ENCODE data around the gene ENOX1. TPM values are rescaled to one million over a fixed set of nuclear protein-coding genes. Genes with fewer than 3 reads are reported as not detected.

Gene ENOX1
- total RNA-seq, 1 donor from 2014 or later = 1.1 TPM

DNA sequence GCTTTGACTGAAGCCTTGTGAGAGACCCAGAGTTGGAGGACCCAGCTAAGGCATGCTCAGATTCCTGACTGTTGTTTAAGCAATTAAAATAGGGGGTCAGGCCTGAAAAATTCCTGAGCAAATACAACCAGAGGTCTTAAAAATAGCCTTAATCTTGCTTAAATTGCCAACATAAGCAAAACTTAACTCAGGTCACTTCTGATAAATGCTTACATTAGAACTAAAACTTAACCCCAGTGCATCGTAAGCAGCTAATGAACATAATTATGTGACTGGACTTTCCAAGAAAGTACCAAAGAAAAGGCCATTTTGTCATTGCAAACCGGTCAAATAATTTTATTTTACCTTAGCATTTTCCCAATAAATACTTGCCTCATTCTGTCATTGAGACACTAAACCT is 294.5 kb downstream of the ENOX1 start:
- DNase-seq (ENCODE audit: low spot score) = no peak
- no peaks in the 10 kb centered on the region for H3K9me3 ChIP-seq (ENCODE audit: low read depth)
- peaks cover 2% of the 10 kb centered on the region for H3K9me3 Mint-ChIP-seq
- no peak overlapping the region for H3K9ac ChIP-seq
- H4K20me1 ChIP-seq (ENCODE audit: low read depth) = no peaks in the 10 kb centered on the region
- no peaks in the 10 kb centered on the region for H3K36me3 ChIP-seq
- peaks cover 6% of the 10 kb centered on the region for H3K4me1 ChIP-seq
- H3K79me2 ChIP-seq (ENCODE audit: low read depth) = no peaks in the 10 kb centered on the region
- peaks cover 4% of the 10 kb centered on the region for H3K27me3 Mint-ChIP-seq (ENCODE audit: insufficient read depth, low read depth)
- H3K27ac ChIP-seq = no peak overlapping the region
- H3K27me3 ChIP-seq = no peaks in the 10 kb centered on the region
- H3K27ac Mint-ChIP-seq = no peak overlapping the region
- no peaks in the 10 kb centered on the region for H3K36me3 Mint-ChIP-seq
- no peak overlapping the region for H2AFZ ChIP-seq (replicated peaks)
- TF ChIP-seq EZH2 (IDR thresholded peaks at IDR 0.05) (no peak), EZH2phosphoT487 (IDR thresholded peaks at IDR 0.05) (no peak)
- TF ChIP-seq, protein P1, sequence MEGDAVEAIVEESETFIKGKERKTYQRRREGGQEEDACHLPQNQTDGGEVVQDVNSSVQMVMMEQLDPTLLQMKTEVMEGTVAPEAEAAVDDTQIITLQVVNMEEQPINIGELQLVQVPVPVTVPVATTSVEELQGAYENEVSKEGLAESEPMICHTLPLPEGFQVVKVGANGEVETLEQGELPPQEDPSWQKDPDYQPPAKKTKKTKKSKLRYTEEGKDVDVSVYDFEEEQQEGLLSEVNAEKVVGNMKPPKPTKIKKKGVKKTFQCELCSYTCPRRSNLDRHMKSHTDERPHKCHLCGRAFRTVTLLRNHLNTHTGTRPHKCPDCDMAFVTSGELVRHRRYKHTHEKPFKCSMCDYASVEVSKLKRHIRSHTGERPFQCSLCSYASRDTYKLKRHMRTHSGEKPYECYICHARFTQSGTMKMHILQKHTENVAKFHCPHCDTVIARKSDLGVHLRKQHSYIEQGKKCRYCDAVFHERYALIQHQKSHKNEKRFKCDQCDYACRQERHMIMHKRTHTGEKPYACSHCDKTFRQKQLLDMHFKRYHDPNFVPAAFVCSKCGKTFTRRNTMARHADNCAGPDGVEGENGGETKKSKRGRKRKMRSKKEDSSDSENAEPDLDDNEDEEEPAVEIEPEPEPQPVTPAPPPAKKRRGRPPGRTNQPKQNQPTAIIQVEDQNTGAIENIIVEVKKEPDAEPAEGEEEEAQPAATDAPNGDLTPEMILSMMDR (IDR thresholded peaks at IDR 0.05) = no peak
- no peak overlapping the region for H3K4me3 Mint-ChIP-seq
- no peak overlapping the region for H3K4me2 ChIP-seq
- H3K4me3 ChIP-seq = no peak overlapping the region
- H3F3A ChIP-seq (ENCODE audit: low read depth) = no peaks in the 10 kb centered on the region
- no peaks in the 10 kb centered on the region for H3K4me1 Mint-ChIP-seq

DNA sequence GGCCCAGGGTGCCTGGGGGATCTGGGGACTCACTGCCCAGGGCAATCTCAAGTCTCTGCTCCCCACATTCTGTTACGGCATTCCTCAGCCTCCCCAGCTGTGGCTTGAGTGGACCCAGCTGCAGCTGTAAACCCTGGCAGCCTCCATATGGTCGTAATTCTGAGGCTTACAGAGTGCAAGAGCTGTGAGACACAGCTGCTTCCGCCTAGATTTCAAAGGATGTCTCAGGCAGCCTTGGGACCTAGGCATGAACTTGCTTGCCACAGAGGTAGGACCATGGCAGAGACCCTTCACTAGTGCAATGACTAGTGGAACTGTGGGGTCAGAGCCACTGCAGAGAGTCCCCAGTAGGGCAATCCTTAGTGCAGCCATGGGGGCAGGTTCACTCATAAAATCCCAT is 297.5 kb downstream of the ENOX1 start:
- peaks cover 2% of the 10 kb centered on the region for H3K9me3 Mint-ChIP-seq
- TF ChIP-seq EZH2phosphoT487 (IDR thresholded peaks at IDR 0.05) (no peak), EZH2 (IDR thresholded peaks at IDR 0.05) (no peak)
- TF ChIP-seq, protein P1 (IDR thresholded peaks at IDR 0.05) = no peak
- Histone ChIP-seq H3K9ac (no peak overlapping the region), H3K36me3 (no peaks in the 10 kb centered on the region), H4K20me1 (ENCODE audit: low read depth) (no peaks in the 10 kb centered on the region), H3F3A (ENCODE audit: low read depth) (no peaks in the 10 kb centered on the region), H3K27ac (no peak overlapping the region), H3K4me2 (no peak overlapping the region), H3K27me3 (no peaks in the 10 kb centered on the region), H3K4me1 (peaks cover 6% of the 10 kb centered on the region), H3K79me2 (ENCODE audit: low read depth) (no peaks in the 10 kb centered on the region), H3K4me3 (no peak overlapping the region), H3K9me3 (ENCODE audit: low read depth) (no peaks in the 10 kb centered on the region), H2AFZ (replicated peaks) (no peak overlapping the region)
- no peak overlapping the region for H3K4me3 Mint-ChIP-seq
- H3K27me3 Mint-ChIP-seq (ENCODE audit: insufficient read depth, low read depth) = peaks cover 8% of the 10 kb centered on the region
- no peaks in the 10 kb centered on the region for H3K4me1 Mint-ChIP-seq
- no peak overlapping the region for H3K27ac Mint-ChIP-seq
- H3K36me3 Mint-ChIP-seq = no peaks in the 10 kb centered on the region
- DNase-seq (ENCODE audit: low spot score) = no peak

DNA sequence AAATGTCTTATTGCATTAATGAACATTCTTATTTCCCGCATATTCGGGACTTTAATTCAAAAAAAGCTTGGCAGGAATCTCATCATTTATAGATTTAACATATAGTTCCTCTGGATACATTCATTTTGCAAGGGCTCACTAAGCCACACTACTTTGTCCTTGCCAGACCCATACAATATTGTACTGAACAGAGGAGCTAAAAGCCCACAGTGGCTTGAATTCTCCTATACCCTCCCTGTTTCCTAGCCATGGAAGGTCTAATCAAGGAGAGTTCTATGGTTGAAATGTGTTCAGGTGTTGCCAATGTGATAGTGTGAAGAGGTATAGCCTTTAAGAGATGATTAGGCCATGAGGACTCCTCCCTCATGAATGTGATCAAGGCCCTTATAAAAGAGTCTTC is 298.9 kb downstream of the ENOX1 start:
- H3K9me3 ChIP-seq (ENCODE audit: low read depth) = no peaks in the 10 kb centered on the region
- H3K4me1 Mint-ChIP-seq = no peaks in the 10 kb centered on the region
- H3K27ac Mint-ChIP-seq = no peak overlapping the region
- no peaks in the 10 kb centered on the region for H3K79me2 ChIP-seq (ENCODE audit: low read depth)
- no peaks in the 10 kb centered on the region for H3F3A ChIP-seq (ENCODE audit: low read depth)
- no peak overlapping the region for H3K4me3 ChIP-seq
- H3K27ac ChIP-seq = no peak overlapping the region
- H3K4me1 ChIP-seq = no peaks in the 10 kb centered on the region
- no peak overlapping the region for H2AFZ ChIP-seq (replicated peaks)
- no peaks in the 10 kb centered on the region for H3K36me3 Mint-ChIP-seq
- H3K36me3 ChIP-seq = no peaks in the 10 kb centered on the region
- no peaks in the 10 kb centered on the region for H3K27me3 ChIP-seq
- no peaks in the 10 kb centered on the region for H4K20me1 ChIP-seq (ENCODE audit: low read depth)
- peaks cover 8% of the 10 kb centered on the region for H3K27me3 Mint-ChIP-seq (ENCODE audit: insufficient read depth, low read depth)
- H3K4me2 ChIP-seq = no peak overlapping the region
- TF ChIP-seq EZH2 (IDR thresholded peaks at IDR 0.05) (no peak), EZH2phosphoT487 (IDR thresholded peaks at IDR 0.05) (no peak)
- TF ChIP-seq, protein P1 (IDR thresholded peaks at IDR 0.05) = no peak
- DNase-seq (ENCODE audit: low spot score) = no peak
- no peak overlapping the region for H3K4me3 Mint-ChIP-seq
- H3K9me3 Mint-ChIP-seq = peaks cover 2% of the 10 kb centered on the region
- no peak overlapping the region for H3K9ac ChIP-seq
